COLO829 (cell line): Measurements from ENCODE around the gene MSH4.
A peak's percentile ranks its signal among the peaks of the same experiment; 100 is the strongest.
"Not testable (repeated sequence)": the region's sequence is repeated elsewhere in the genome, so short reads cannot be mapped to it uniquely, and the experiment has no call there.

Experiments used
- DNase-seq: peaks from one replicate; pipeline ENCODE4 v3.0.0; 2012; ENCODE audit warnings: low spot score

Gene MSH4

DNA sequence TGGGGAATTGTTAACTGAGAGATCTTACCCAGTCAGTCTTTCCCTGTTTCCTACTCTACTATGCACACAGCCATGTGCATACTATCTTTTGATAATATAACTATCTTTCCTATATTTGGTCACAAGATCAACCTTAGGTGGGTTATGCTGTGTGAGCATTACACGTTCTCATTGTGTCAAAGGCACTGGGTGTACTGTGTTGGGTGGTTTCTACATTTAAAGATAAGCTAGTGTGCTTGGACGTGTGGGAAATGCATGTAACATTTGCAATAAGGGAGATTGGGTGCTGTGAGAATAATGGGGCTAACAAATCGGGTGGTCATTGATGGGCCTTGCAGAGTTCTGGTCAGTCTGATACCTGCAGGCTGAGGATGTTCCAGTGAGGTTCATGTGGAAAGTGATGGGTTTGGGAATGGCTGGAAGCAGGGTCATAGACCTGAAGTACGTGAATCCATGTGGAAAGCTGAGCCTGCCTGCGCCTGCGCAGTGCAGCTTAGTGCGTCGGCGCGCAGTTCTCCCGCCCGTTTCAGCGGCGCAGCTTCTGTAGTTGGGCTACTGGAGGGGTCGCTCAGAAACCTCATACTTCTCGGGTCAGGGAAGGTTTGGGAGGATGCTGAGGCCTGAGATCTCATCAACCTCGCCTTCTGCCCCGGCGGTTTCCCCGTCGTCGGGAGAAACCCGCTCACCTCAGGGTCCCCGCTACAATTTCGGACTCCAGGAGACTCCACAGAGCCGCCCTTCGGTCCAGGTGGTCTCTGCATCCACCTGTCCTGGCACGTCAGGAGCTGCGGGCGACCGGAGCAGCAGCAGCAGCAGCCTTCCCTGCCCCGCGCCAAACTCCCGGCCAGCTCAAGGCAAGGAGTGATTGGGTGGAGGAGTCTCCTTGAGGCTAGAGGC lies at the start of gene MSH4:
Gene MSH4 (plus strand): TSS at position 507 of the 897 bp plus-strand sequence. CDS start 104 bp downstream, at position 611.
- DNase-seq = no peak

DNA sequence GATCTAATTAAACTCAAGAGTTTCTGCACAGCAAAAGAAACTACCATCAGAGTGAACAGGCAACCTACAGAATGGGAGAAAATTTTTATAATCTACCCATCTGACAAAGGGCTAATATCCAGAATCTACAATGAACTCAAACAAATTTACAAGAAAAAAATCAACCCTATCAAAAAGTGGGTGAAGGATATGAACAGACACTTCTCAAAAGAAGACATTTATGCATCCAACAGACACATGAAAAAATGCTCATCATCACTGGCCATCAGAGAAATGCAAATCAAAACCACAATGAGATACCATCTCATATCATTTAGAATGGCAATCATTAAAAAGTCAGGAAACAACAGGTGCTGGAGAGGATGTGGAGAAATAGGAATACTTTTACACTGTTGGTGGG lies 39.5 kb upstream of the MSH4 start:
- not testable (repeated sequence) for DNase-seq

GRCh38 chr1:75758543-75758942 lies 38.1 kb upstream of the MSH4 start:
- DNase-seq = not testable (repeated sequence)

DNA sequence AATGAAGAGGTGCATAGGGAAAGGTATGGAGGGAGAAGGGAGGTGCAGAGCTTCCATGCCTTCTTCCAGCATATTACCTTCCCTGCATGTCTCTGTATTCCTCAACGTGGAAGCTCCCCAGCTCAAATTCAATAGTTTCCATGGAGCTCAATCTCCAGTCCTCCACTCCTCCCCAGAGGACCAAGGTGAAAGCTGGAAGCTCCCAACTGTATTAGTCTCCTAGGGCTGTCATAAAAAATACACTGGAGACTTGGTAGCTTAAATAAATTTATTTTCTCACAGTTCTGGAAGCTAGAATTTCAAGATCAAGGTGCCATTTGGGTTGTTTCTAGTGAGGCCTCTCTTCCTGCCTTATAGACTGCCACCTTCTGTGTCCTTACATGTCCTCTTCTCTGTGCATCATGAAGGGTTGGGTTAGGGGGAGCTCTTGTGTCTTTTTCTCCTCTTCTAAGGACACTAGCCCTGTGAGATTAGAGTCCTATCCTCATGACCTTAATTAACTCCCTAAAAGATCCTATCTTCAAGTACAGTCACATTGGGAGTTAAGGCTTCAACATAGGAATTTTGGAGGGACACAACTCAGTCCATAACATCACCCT lies 32.5 kb upstream of the MSH4 start:
- no peak for DNase-seq

- peak; percentile 29 for DNase-seq
Measured at GRCh38 chr1:75765697-75766355, 30.9 kb upstream of the MSH4 start.

DNA sequence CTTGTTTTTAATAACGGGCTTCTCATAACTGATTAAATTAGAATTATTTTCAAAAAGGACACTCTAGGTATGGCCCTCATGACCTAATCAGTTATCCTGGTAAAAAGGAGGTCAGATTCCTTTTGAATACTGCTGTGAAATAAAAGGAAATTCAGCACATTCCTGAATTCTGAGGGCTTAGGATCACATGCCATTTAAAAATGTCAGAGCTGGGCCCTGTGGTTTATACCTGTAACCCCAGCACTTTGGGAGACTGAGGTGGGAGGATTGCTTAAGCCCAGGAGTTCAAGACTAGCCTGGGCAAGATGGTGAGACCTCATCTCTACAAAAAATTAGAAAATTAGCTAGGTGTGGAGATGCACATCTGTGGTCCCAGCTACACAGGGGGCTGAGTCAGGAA lies 28.7 kb upstream of the MSH4 start:
- DNase-seq = no peak

- DNase-seq = no peak
Measured at GRCh38 chr1:75770761-75771160, 25.9 kb upstream of the MSH4 start.

- no peak for DNase-seq
Measured at GRCh38 chr1:75771978-75772377, 24.7 kb upstream of the MSH4 start.

DNA sequence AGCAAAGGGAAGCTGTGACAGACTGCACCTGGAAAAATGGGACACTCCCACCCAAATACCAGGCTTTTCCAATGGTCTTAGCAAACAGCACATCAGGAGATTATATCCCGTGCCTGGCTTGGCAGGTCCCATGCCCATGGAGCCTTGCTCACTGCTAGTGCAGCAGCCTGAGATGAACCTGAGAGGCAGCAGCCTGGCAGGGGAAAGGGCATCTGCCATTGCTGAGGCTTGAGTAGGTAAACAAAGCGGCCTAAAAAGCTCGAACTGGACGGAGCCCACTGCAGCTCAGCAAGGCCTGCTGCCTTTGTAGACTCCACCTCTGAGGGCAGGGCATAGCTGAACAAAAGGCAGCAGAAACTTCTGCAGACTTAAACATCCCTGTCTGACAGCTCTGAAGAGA lies 18.9 kb upstream of the MSH4 start:
- not testable (repeated sequence) for DNase-seq

GRCh38 chr1:75778694-75779093 lies 18.0 kb upstream of the MSH4 start:
- DNase-seq = not testable (repeated sequence)

GRCh38 chr1:75780183-75780582 lies 16.5 kb upstream of the MSH4 start:
- not testable (repeated sequence) for DNase-seq

DNA sequence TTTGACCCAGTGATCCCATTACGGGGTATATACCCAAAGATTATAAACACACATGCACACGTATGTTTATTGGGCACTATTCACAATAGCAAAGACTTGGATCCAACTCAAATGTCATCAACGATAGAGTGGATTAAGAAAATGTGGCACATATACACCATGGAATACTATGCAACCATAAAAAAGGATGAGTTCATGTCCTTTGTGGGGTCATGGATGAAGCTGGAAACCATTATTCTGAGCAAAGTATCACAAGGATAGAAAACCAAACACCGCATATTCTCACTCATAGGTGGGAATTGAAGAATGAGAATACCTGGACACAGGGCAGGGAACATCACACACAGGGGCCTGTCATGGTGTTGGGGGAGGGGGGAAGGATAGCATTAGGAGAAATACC lies 12.8 kb upstream of the MSH4 start:
- DNase-seq = not testable (repeated sequence)

- no peak for DNase-seq
Measured at GRCh38 chr1:75785320-75785982, 11.2 kb upstream of the MSH4 start.

- peak; percentile 98 for DNase-seq
Measured at GRCh38 chr1:75785983-75786853, 10.5 kb upstream of the MSH4 start, which contains the start of gene RABGGTB. RABGGTB (plus strand) TSS chr1:75786256; CDS start chr1:75786272, 16 bp downstream.

GRCh38 chr1:75786901-75787493 lies 9.7 kb upstream of the MSH4 start:
- DNase-seq = no peak

DNA sequence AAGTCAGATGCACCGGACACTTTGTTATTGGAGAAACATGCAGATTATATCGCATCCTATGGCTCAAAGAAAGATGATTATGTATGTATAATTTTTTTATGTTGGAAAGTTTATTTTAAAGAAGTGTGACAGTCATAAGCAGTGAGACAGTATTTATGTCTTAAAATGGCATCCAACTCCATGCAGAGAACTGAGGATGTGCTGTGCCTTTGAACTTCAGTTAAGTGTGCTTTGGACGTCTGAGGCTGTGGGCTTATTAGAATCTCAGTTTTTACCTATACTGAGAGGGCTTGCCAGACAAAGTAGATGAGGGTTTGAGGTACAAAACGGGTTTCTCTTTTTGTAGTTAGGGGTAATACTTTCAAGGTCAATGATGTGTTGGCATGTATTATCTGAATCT lies 9.2 kb upstream of the MSH4 start:
- DNase-seq = no peak

DNA sequence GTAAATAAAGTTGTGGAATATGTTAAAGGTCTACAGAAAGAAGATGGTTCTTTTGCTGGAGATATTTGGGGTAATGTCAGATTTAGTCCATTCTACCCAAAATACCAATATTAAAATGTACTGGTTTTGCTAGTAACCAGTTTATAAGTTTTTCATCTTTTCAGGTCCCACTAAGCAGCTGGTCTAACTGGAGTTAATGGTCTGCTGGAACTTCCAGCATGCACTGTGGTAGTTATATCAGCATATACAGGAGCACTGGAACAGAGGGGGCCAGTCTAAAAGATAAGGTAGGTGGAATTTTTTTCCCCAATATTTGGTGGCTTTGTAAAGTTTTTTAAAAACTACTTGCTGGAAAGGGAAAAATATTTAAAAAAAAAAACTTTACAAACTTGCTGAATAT lies 6.7 kb upstream of the MSH4 start:
- no peak for DNase-seq

DNA sequence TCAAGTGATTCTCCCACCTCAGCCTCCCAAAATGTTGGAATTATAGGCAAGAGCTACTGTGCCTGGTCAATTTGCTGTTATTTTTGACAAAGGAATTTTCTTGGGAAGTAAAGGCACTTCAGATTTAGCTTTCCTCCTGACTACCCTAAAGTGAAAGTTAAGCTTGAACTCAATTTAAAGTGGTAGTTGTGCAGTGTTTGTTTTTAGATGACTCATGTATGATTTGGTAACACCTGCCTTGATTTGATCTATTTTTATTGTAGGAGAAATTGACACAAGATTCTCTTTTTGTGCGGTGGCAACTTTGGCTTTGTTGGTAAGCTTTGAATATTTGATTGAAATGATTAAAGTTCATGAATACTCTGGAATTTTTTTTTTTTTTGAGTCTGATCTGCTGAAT lies 5.7 kb upstream of the MSH4 start:
- no peak for DNase-seq

- DNase-seq = no peak
Measured at GRCh38 chr1:75792091-75792490, 4.6 kb upstream of the MSH4 start.

- no peak for DNase-seq
Measured at GRCh38 chr1:75794382-75794781, 2.3 kb upstream of the MSH4 start.

DNA sequence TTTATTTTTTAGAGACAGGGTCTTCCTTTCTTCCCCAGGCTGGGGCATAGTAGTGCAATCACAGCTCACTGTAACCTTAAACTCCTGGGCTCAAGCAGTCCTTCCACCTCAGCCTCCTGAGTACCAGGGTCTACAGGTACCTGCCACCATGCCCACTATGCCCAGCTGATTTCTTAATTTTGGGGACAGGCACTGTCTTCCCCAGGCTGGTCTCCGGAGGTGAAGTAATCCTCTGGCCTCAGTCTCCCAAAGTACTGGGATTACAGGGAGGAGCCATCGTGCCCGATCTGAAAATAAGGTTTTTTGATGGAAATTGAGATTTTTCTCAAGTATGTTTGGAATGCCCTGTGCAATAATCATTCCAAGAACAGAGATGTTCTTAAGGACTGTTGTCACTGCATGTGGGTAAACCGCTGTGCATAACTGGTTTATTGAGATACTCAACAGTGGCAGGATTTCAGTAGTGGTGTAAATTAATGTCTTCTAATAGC lies 934 bp upstream of the MSH4 start:
- DNase-seq = no peak
